Right renal pelvis (tissue), 4 donors: Measurements from ENCODE around the gene PFN2. TPM values are rescaled to one million over a fixed set of nuclear protein-coding genes. Genes with fewer than 3 reads are reported as not detected.

Experiments
- DNase-seq, 4 donors: peaks; one replicate each; pipeline ENCODE4 v3.0.0-alpha.2; 2013; ENCODE audit warnings: low read depth in 4 of 4, low spot score in 3 of 4, missing footprints in 1 of 4
- polyA plus RNA-seq, 4 donors: library from polyadenylated mRNA; unstranded; fragments of 120-200 nt; gene quantifications; one replicate each; pipeline ENCODE4 v1.2.1, GENCODE V29; 2013; ENCODE audit not compliant: insufficient read length in 4 of 4

PFN2 gene
- polyA plus RNA-seq, 4 donors, result 413 to 521 (median 496) TPM

- DNase-seq, result no peak
These were observed 37.7 kb downstream of the PFN2 start for GRCh38 chr3:149933008-149933407.

- no peak for DNase-seq
These were observed 50.6 kb downstream of the PFN2 start for GRCh38 chr3:149920119-149920518.

- no peak for DNase-seq
These were observed 51.2 kb downstream of the PFN2 start for GRCh38 chr3:149919509-149919908.

GRCh38 chr3:149917124-149917667, 53.5 kb downstream of the PFN2 start:
- no peak for DNase-seq

Other genes starting within 250 kb of the PFN2 start
- 10 to 100 TPM; 55.9 to 75.3 (median 68.3) TPM for gene COMMD2, start 218.4 kb downstream of the PFN2 start, polyA plus RNA-seq
- under 1 TPM in 1 of 4 donors, not detected in 3; 0.17 TPM for gene ANKUB1, start 178.3 kb downstream of the PFN2 start, polyA plus RNA-seq
- gene RNF13, start 157.7 kb downstream of the PFN2 start, polyA plus RNA-seq, result 100 to 1,000 TPM in 3 of 4 donors, 10 to 100 TPM in 1; 88.3 to 112 (median 110) TPM